Measurements from ENCODE around the gene EFNA5.

Gene EFNA5

GRCh38 chr5:107551088-107551487 is 119.6 kb downstream of the EFNA5 start:
- in situ Hi-C loops (cut with MboI; ENCODE audit: low sequenced_read_pairs): no loop called here

- in situ Hi-C loops (cut with MboI; ENCODE audit: low sequenced_read_pairs): no loop called here
These were observed 121.2 kb downstream of the EFNA5 start for GRCh38 chr5:107549567-107549966.

- in situ Hi-C loops (cut with MboI; ENCODE audit: low sequenced_read_pairs): no loop called here
These were observed 122.3 kb downstream of the EFNA5 start for GRCh38 chr5:107548477-107548876.

GRCh38 chr5:107546719-107547118 is 124.0 kb downstream of the EFNA5 start:
- in situ Hi-C loops (cut with MboI; ENCODE audit: low sequenced_read_pairs): no loop called here

GRCh38 chr5:107545486-107545885 is 125.3 kb downstream of the EFNA5 start:
- in situ Hi-C loops (cut with MboI; ENCODE audit: low sequenced_read_pairs): no loop called here

GRCh38 chr5:107544967-107545366 is 125.8 kb downstream of the EFNA5 start:
- in situ Hi-C loops (cut with MboI; ENCODE audit: low sequenced_read_pairs): no loop called here

GRCh38 chr5:107544476-107544875 is 126.3 kb downstream of the EFNA5 start:
- in situ Hi-C loops (cut with MboI; ENCODE audit: low sequenced_read_pairs): no loop called here

GRCh38 chr5:107543868-107544267 is 126.9 kb downstream of the EFNA5 start:
- in situ Hi-C loops (cut with MboI; ENCODE audit: low sequenced_read_pairs): no loop called here

GRCh38 chr5:107542831-107543231 is 127.9 kb downstream of the EFNA5 start:
- in situ Hi-C loops (cut with MboI; ENCODE audit: low sequenced_read_pairs): no loop called here

- in situ Hi-C loops (cut with MboI; ENCODE audit: low sequenced_read_pairs): no loop called here
These were observed 128.3 kb downstream of the EFNA5 start for GRCh38 chr5:107542428-107542827.

- in situ Hi-C loops (cut with MboI; ENCODE audit: low sequenced_read_pairs): no loop called here
These were observed 129.3 kb downstream of the EFNA5 start for GRCh38 chr5:107541400-107541799.

- in situ Hi-C loops (cut with MboI; ENCODE audit: low sequenced_read_pairs): no loop called here
These were observed 130.9 kb downstream of the EFNA5 start for GRCh38 chr5:107539726-107540330.

GRCh38 chr5:107538805-107539445 is 131.8 kb downstream of the EFNA5 start:
- in situ Hi-C loops (cut with MboI; ENCODE audit: low sequenced_read_pairs): no loop called here

GRCh38 chr5:107538331-107538730 is 132.4 kb downstream of the EFNA5 start:
- in situ Hi-C loops (cut with MboI; ENCODE audit: low sequenced_read_pairs): no loop called here

GRCh38 chr5:107535849-107536248 is 134.9 kb downstream of the EFNA5 start:
- in situ Hi-C loops (cut with MboI; ENCODE audit: low sequenced_read_pairs): no loop called here

- in situ Hi-C loops (cut with MboI; ENCODE audit: low sequenced_read_pairs): no loop called here
These were observed 136.5 kb downstream of the EFNA5 start for GRCh38 chr5:107533910-107534876.

- in situ Hi-C loops (cut with MboI; ENCODE audit: low sequenced_read_pairs): no loop called here
These were observed 137.8 kb downstream of the EFNA5 start for GRCh38 chr5:107532916-107533315.

GRCh38 chr5:107532169-107532878 is 138.4 kb downstream of the EFNA5 start:
- in situ Hi-C loops (cut with MboI; ENCODE audit: low sequenced_read_pairs): no loop called here

GRCh38 chr5:107531308-107531707 is 139.4 kb downstream of the EFNA5 start:
- in situ Hi-C loops (cut with MboI; ENCODE audit: low sequenced_read_pairs): no loop called here

GRCh38 chr5:107529618-107530017 is 141.1 kb downstream of the EFNA5 start:
- in situ Hi-C loops (cut with MboI; ENCODE audit: low sequenced_read_pairs): no loop called here
